ENCODE data around the gene MUC5AC.

DNA sequence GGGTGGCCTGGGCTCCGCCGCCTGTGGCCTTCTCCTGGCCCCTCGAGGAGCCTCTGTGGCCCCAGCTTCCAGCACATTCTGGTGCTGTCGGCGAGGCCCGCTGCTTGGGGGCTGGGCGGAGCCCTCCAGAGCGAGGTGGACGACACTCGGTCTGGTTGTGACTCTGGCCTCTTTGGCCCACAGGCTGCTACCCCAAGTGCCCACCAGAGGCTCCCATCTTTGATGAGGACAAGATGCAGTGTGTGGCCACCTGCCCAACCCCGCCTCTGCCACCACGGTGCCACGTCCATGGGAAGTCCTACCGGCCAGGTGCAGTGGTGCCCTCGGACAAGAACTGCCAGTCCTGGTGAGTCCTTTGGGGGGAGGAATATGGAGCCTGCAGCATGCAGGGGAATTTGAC, 22.4 kb downstream of the MUC5AC start:
- TF ChIP-seq, protein P1, sequence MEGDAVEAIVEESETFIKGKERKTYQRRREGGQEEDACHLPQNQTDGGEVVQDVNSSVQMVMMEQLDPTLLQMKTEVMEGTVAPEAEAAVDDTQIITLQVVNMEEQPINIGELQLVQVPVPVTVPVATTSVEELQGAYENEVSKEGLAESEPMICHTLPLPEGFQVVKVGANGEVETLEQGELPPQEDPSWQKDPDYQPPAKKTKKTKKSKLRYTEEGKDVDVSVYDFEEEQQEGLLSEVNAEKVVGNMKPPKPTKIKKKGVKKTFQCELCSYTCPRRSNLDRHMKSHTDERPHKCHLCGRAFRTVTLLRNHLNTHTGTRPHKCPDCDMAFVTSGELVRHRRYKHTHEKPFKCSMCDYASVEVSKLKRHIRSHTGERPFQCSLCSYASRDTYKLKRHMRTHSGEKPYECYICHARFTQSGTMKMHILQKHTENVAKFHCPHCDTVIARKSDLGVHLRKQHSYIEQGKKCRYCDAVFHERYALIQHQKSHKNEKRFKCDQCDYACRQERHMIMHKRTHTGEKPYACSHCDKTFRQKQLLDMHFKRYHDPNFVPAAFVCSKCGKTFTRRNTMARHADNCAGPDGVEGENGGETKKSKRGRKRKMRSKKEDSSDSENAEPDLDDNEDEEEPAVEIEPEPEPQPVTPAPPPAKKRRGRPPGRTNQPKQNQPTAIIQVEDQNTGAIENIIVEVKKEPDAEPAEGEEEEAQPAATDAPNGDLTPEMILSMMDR (conservative IDR thresholded peaks at IDR 0.05; ENCODE audit: low read depth, low read length) = no peak
- TF ChIP-seq EZH2 (IDR thresholded peaks at IDR 0.05; ENCODE audit: low read length, unreplicated experiment) (no peak), EZH2phosphoT487 (IDR thresholded peaks at IDR 0.05; ENCODE audit: borderline replicate concordance, low read length) (no peak)
